Neural cell (in vitro differentiated cells): ENCODE data around the gene ITGAL. TPM values are rescaled to one million over a fixed set of nuclear protein-coding genes. Genes with fewer than 3 reads are reported as not detected.

Source experiments
- H2AFZ ChIP-seq: fragments of 200-600, 300-800 bp; sonication (generic), shearing (Covaris generic); 2 replicates; pipeline ENCODE4 v1.6.0; 2014; ENCODE audit warnings: low read depth, mild to moderate bottlenecking, antibody characterized with exemption, low read length, moderate library complexity
- H3F3A ChIP-seq: fragments of 200-600 bp; shearing (Covaris generic); 2 replicates; pipeline ENCODE4 v1.6.1; 2016; ENCODE audit warnings: mild to moderate bottlenecking, moderate library complexity, mixed read lengths, antibody characterized with exemption, low read length; ENCODE audit not compliant: insufficient read depth, poor library complexity, severe bottlenecking
- H3K27ac ChIP-seq: fragments of 200-600, 300-800 bp; sonication (generic), shearing (Covaris generic); 2 replicates; pipeline ENCODE4 v1.5.1; 2014; ENCODE audit warnings: mild to moderate bottlenecking, low read length, moderate library complexity
- H3K27me3 ChIP-seq: fragments of 300-800, 200-600 bp; sonication (generic), shearing (Covaris generic); 2 replicates; pipeline ENCODE4 v1.6.0; 2014; ENCODE audit warnings: mild to moderate bottlenecking, low read depth, low read length, moderate library complexity; ENCODE audit not compliant: insufficient read depth
- H3K36me3 ChIP-seq: fragments of 300-800, 200-600 bp; sonication (generic), shearing (Covaris generic); 2 replicates; pipeline ENCODE4 v1.5.1; 2014; ENCODE audit warnings: mild to moderate bottlenecking, antibody characterized with exemption, low read length, moderate library complexity; ENCODE audit not compliant: insufficient read depth
- H3K4me2 ChIP-seq: fragments of 300-800, 200-600 bp; sonication (generic), shearing (Covaris generic); 2 replicates; pipeline ENCODE4 v1.6.0; 2014; ENCODE audit warnings: mild to moderate bottlenecking, low read length
- H3K4me3 ChIP-seq: fragments of 300-800, 200-600 bp; sonication (generic), shearing (Covaris generic); 2 replicates; pipeline ENCODE4 v1.5.1; 2014; ENCODE audit warnings: mild to moderate bottlenecking, low read length, moderate library complexity
- H3K79me2 ChIP-seq: fragments of 200-600 bp; shearing (Covaris generic); replicated peaks from 2 replicates; pipeline ENCODE4 v1.6.0; 2014; ENCODE audit warnings: mild to moderate bottlenecking, low read length, moderate library complexity; ENCODE audit not compliant: insufficient read depth
- H3K9ac ChIP-seq: fragments of 300-800, 200-600 bp; sonication (generic), shearing (Covaris generic); 2 replicates; pipeline ENCODE4 v1.6.1; 2016; ENCODE audit warnings: mild to moderate bottlenecking, low read length, mixed read lengths
- H3K9me2 ChIP-seq: fragments of 200-600 bp; shearing (Covaris generic); 2 replicates; pipeline ENCODE4 v1.6.1; 2016; ENCODE audit warnings: mild to moderate bottlenecking, low read length, mixed read lengths; ENCODE audit not compliant: insufficient read depth
- H3K9me3 ChIP-seq: fragments of 200-600, 300-800 bp; sonication (generic), shearing (Covaris generic); 2 replicates; pipeline ENCODE4 v1.6.1; 2016; ENCODE audit warnings: mild to moderate bottlenecking, mixed run types, low read length, moderate library complexity, mixed read lengths
- H4K20me1 ChIP-seq: fragments of 200-600 bp; shearing (Covaris generic); 2 replicates; pipeline ENCODE4 v1.6.1; 2016; ENCODE audit warnings: mild to moderate bottlenecking, mixed run types; ENCODE audit not compliant: insufficient read depth
- EP300 ChIP-seq: fragments of 450-650 bp; conservative IDR thresholded peaks from 2 replicates; pipeline ENCODE4 v1.6.1; 2014; ENCODE audit warnings: antibody characterized with exemption, mild to moderate bottlenecking, moderate library complexity; ENCODE audit not compliant: poor library complexity, severe bottlenecking
- EZH2 ChIP-seq: fragments of 200-600, 300-800 bp; shearing (Covaris generic), sonication (generic); IDR thresholded peaks from 2 replicates; pipeline ENCODE4 v1.6.1; 2014; ENCODE audit warnings: antibody characterized with exemption, low read length, borderline replicate concordance, mild to moderate bottlenecking; ENCODE audit not compliant: insufficient read depth, poor library complexity, severe bottlenecking
- MXI1 ChIP-seq: fragments of 450-650 bp; conservative IDR thresholded peaks from 2 replicates; pipeline ENCODE4 v1.6.1; 2014; ENCODE audit warnings: antibody characterized with exemption, mild to moderate bottlenecking; ENCODE audit not compliant: poor library complexity, severe bottlenecking
- POLR2AphosphoS5 ChIP-seq: IDR thresholded peaks from 2 replicates; pipeline ENCODE4 v1.6.1; 2012
- RAD21 ChIP-seq: fragments of 450-650 bp; conservative IDR thresholded peaks from 2 replicates; pipeline ENCODE4 v1.6.1; 2014; ENCODE audit warnings: antibody characterized with exemption, mild to moderate bottlenecking, moderate library complexity
- REST ChIP-seq: IDR thresholded peaks from 2 replicates; pipeline ENCODE4 v1.6.1; 2012; ENCODE audit warnings: borderline replicate concordance
- SMC3 ChIP-seq: fragments of 450-650 bp; conservative IDR thresholded peaks from 2 replicates; pipeline ENCODE4 v1.6.1; 2014; ENCODE audit warnings: antibody characterized with exemption, mild to moderate bottlenecking, moderate library complexity; ENCODE audit not compliant: poor library complexity
- TAF1 ChIP-seq: IDR thresholded peaks from 2 replicates; pipeline ENCODE4 v1.6.1; 2012; ENCODE audit warnings: low read depth
- polyA plus RNA-seq: library from polyadenylated mRNA; depleted of rRNA; stranded (reverse); fragments of >200 nt; gene quantifications from 2 replicates; pipeline ENCODE4 v1.2.3, GENCODE V29; 2014
- TF ChIP-seq, protein P1 (sequence below): fragments of 450-650 bp; IDR thresholded peaks from 2 replicates; pipeline ENCODE4 v1.5.1; 2014; ENCODE audit warnings: antibody characterized with exemption, mild to moderate bottlenecking, moderate library complexity; ENCODE audit not compliant: poor library complexity, severe bottlenecking

The ITGAL gene
- polyA plus RNA-seq, 1 donor from 2014 or later, result not detected

GRCh38 chr16:30553393-30553899 lies 80.9 kb downstream of the ITGAL start:
- H3K4me3 ChIP-seq, result no peak overlapping the region
- H3K9ac ChIP-seq, result no peak overlapping the region
- no peaks in the 10 kb centered on the region for H3K9me3 ChIP-seq
- H3F3A ChIP-seq, result no peaks in the 10 kb centered on the region
- TF ChIP-seq RAD21, result no peak
- TF ChIP-seq, protein P1, sequence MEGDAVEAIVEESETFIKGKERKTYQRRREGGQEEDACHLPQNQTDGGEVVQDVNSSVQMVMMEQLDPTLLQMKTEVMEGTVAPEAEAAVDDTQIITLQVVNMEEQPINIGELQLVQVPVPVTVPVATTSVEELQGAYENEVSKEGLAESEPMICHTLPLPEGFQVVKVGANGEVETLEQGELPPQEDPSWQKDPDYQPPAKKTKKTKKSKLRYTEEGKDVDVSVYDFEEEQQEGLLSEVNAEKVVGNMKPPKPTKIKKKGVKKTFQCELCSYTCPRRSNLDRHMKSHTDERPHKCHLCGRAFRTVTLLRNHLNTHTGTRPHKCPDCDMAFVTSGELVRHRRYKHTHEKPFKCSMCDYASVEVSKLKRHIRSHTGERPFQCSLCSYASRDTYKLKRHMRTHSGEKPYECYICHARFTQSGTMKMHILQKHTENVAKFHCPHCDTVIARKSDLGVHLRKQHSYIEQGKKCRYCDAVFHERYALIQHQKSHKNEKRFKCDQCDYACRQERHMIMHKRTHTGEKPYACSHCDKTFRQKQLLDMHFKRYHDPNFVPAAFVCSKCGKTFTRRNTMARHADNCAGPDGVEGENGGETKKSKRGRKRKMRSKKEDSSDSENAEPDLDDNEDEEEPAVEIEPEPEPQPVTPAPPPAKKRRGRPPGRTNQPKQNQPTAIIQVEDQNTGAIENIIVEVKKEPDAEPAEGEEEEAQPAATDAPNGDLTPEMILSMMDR, result no peak
- no peak for TF ChIP-seq EZH2
- no peak for TF ChIP-seq REST
- no peaks in the 10 kb centered on the region for H4K20me1 ChIP-seq
- no peaks in the 10 kb centered on the region for H3K27me3 ChIP-seq
- no peaks in the 10 kb centered on the region for H3K9me2 ChIP-seq
- peaks cover 7% of the 10 kb centered on the region for H3K79me2 ChIP-seq
- no peak overlapping the region for H2AFZ ChIP-seq
- no peak overlapping the region for H3K4me2 ChIP-seq
- H3K36me3 ChIP-seq, result no peaks in the 10 kb centered on the region
- H3K27ac ChIP-seq, result no peak overlapping the region

GRCh38 chr16:30554557-30555314 lies 82.2 kb downstream of the ITGAL start:
- Histone ChIP-seq H3K9ac (no peak overlapping the region), H3K27me3 (no peaks in the 10 kb centered on the region), H2AFZ (no peak overlapping the region), H3K27ac (no peak overlapping the region), H3K4me2 (no peak overlapping the region), H3K9me3 (no peaks in the 10 kb centered on the region), H3K9me2 (no peaks in the 10 kb centered on the region), H3F3A (no peaks in the 10 kb centered on the region), H3K79me2 (peaks cover 7% of the 10 kb centered on the region), H4K20me1 (no peaks in the 10 kb centered on the region), H3K4me3 (no peak overlapping the region), H3K36me3 (no peaks in the 10 kb centered on the region)
- TF ChIP-seq, protein P1, result no peak
- no peak for TF ChIP-seq MXI1
- TF ChIP-seq EP300, result no peak
- TF ChIP-seq EZH2, result no peak
- no peak for TF ChIP-seq SMC3
- no peak for TF ChIP-seq RAD21
- TF ChIP-seq TAF1, result no peak
- TF ChIP-seq REST, result no peak
- TF ChIP-seq POLR2AphosphoS5, result no peak
